Endometrial microvascular endothelial cells (primary cell): ENCODE data around the gene CYP11A1. TPM values are rescaled to one million over a fixed set of nuclear protein-coding genes. Genes with fewer than 3 reads are reported as not detected.
"Not testable (repeated sequence)": the region's sequence is repeated elsewhere in the genome, so short reads cannot be mapped to it uniquely, and the experiment has no call there.

ENCODE experiments used
- in situ Hi-C: cut with HindIII; loops from 2 replicates; pipeline ENCODE4 v1.10.0; 2017; ENCODE audit warnings: low sequenced_read_pairs, low pct_unique_long_range_greater_than_20kb; ENCODE audit errors: inconsistent ontology term
- total RNA-seq: library from RNA; depleted of rRNA; stranded (reverse); fragments of >200 nt; gene quantifications from one replicate; pipeline ENCODE4 v1.2.3, GENCODE V29; 2015; ENCODE audit errors: inconsistent ontology term

Gene CYP11A1
- total RNA-seq, 1 donor from 2014 or later, result not detected

DNA sequence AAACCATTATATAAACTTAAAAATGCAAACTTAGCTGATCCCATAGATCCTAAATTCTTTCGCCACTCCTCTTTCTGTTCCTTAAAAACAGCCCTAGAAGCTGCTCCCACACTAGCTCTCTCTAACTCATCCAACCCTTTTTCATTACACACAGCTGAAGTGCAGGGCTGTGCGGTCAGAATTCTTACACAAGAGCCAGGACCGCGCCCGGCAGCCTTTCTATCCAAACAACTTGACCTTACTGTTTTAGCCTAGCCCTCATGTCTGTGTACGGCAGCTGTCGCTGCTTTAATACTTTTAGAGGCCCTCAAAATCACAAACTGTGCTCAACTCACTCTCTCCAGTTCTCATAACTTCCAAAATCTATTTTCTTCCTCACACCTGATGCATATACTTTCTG lies 9.9 kb downstream of the CYP11A1 start:
- in situ Hi-C loops, result not testable (repeated sequence)

DNA sequence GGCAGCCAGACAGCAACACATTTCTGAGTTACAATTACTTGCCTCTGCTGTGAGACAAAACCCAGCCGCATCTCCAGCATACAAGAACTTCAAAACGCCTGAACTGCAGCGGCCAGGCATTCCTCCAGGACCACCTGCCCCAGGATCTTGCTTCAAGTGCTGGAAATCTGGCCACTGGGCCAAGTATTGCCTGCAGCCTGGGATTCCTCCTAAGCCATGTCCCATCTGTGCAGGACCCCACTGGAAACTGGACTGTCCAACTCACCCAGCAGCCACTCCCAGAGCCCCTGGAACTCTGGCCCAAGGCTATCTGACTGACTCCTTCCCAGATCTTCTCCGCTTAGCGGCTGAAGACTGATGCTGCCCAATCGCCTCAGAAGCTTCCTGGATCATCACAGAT lies 11.4 kb downstream of the CYP11A1 start:
- in situ Hi-C loops, result not testable (repeated sequence)

DNA sequence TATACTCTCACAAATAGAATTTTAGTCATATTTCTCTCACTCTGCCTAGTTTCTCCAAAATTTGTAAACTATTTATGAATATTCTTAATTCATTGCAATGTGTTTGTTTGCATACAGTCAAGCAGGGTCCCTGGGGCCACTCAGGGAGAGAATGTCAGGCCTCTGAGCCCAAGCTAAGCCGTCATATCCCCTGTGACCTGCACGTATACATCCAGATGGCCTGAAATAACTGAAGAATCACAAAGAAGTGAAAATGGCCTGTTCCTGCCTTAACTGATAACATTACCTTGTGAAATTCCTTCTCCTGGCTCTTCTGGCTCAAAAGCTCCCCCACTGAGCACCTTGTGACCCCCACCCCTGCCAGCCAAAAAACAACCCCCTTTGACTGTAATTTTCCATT lies 13.5 kb downstream of the CYP11A1 start:
- in situ Hi-C loops, result not testable (repeated sequence)

DNA sequence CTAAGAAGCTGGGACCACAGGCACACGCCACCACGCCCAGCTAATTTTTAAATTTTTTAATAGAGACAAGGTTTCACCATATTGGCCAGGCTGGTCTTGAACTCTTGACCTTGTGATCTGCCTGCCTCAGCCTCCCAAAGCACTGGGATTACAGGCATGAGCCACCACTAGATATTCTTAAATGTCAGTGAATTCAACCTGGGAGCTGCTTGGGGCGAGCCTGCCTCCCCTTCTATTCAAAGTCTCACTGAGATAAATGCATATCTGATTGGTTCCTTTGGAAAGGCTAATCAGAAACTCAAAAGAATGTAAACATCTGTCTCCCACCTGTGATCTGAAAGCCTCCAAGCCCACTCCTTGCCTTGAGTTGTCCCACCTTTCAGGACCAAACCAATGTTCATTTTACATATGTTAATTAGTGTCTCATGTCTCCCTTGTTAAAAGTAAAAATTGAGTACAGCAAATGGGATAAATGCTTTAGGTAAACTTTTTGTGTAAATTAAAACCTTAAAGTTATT lies 15.0 kb downstream of the CYP11A1 start:
- in situ Hi-C loops, result no loop called here

DNA sequence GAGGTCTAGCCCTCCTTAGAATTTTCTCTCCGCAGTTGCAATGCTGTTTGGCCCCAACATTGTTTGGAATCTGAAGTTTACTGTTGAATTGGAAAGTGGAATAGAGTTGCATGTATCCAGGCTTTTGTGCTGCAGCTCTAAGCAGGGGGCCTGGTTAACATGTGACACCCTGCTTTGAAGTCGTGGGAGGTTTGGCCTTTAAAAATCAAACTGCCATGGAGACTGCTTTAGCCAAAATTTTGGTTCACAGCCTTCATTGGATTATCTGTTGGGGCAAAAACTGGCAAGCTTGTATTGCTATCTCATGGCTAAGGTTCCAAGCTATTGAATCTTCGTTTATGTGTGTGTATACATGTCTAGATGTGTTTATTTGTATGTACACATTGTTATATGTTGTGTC lies 15.8 kb downstream of the CYP11A1 start:
- in situ Hi-C loops, result no loop called here

DNA sequence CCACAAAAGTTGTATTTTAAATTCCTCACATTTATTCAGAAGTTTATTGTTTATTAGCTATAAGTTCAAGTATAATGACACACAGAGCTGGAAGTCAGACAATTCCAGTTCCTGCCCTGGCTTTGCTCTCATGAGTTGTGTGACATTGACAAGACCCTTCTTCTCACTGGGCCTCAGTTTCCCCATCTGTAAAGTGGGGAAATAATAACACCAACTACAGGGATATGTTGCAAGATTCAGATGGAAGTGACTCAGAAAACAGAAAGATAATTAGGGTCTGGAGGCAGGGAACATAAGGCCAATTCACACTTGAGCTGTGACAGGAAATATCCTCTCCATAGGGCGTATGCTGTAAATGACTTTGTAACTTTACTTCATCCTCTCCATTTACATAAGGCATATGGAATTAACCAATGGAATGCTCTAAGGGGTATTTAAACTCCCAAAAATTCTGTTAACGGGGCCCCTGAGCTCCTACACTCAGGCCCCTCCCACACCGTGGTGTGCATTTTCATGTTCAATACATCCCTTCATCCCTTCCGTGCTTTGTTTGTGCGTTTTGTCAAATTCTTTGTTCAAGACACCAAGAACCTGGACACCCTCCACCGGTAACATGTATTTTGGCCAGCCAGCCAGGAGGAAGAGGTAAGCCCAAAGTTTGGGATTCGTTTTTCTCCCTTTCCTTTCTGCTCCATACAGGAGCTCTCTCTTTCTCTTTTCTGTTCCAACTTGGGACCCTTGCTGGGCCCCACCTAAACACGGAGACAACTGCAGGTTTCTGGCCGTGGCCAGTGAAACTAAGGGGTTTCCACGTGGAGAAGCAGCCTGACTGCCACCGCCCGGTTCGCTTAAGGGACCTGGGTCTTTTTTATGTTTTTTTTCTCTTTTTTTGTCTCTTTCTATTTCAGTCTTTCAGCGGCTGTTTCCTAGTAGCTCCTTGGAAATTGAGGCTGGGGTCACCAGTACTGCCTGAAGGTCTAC lies 16.9 kb downstream of the CYP11A1 start:
- in situ Hi-C loops, result no loop called here

DNA sequence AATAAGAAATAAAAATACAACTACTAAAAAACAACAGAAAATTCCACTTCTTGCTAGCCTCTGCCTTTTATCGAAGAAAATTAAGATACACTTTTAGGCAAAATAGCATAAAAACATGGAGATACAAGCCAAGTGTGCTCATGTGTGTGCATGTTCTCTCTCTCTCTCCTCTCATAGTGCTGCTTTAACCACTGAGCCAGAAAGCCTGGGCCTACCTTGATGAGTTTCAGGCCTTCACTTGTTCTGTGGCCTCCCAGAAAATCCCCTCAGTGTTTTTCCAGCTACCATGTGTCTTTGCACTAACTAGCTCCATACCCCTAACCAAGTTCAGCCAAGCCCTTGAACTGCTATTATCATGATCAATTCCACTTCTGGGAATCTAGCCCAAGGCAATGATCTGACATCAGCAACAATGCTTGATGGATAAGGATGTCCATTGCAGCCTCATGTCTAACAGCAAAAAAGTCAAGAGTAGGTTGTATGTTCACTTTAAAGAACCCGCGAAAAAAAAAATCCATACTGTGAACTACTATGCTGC lies 18.1 kb downstream of the CYP11A1 start:
- in situ Hi-C loops, result no loop called here

DNA sequence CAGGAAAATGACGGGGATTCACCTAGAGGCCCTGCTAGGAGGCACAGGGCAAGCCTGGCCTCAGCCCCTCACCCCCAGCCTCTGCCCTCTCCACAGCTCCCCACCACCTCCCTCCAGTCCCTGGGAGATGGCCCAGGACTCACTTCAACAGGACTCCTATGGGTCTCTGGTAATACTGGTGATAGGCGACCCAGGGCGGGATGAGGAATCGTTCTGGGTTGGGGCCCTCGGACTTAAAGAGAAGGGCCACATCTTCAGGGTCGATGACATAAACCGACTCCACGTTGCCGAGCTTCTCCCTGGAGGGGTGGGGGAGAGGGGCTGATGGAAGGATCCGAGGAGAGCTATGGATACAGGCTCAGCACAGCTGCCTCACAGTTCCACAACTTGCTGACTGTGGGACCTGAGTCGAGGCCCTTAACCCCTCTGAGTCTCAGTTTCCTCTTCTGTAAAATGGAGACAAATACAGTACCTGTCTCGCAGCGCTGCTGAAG lies 19.6 kb downstream of the CYP11A1 start:
- in situ Hi-C loops, result no loop called here

DNA sequence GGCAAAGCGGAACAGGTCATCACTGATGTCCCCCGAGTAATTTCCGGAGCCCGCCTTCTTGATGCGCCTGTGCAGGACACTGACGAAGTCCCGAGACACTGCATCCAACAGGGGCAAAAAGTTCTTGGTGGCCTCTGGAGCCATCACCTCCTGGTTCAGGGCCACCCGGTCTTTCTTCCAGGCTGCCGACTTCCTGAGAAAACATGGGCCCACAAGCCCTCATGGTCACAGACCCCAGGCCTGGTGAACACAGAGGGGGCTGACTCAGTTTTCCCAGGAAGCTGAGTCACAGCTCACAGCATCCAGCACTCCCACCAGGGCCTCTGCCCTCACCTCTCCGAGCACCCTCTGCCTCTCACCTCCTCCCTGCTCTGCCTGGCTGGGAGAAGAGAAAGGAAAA lies 22.4 kb downstream of the CYP11A1 start:
- in situ Hi-C loops, result no loop called here

DNA sequence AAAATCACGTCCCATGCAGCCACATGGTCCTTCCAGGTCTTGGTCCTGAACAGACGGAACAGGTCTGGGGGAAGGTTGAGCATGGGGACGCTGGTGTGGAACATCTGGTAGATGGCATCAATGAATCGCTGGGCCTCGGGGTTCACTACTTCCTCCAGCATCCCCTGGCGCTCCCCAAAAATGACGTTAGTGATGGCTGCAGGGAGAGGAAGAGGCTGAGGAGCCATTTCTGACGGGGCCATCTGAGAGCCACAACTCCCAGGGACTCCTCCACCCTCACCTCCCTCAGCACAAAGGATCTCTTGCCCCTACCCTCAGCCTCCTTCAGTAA lies 23.7 kb downstream of the CYP11A1 start:
- in situ Hi-C loops, result no loop called here

DNA sequence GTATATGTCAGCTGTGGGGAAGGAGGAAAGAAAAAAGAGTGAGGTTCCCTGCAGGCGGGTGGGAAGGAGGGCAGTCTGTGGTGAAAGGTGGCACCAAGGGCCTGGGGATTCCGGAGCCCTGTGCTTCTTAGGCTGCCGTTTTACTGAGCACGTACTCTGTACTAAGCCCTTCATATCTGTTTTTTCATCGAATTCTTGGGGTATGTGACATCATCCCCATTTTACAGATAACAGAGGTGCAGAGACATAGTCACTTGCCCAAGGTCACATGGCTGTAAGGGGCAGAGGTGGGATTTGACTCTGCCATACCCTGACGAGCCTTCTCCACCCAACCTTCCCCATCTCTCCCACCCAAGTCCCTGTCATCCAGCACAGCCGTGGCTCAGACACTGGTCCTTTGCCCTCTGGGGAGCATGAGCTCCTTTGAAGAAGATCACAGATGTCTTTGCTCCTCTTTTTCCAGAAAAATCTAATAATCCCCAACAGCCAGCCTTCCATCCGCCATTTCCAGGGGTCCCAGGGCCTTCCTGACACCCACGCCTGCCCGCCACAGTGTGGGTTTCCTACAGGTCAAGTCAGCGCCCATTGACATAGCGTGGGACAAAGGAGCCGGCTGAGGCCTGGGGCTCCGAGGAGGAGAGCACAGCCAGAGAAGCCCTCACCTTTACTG lies 24.2 kb downstream of the CYP11A1 start:
- in situ Hi-C loops, result no loop called here

DNA sequence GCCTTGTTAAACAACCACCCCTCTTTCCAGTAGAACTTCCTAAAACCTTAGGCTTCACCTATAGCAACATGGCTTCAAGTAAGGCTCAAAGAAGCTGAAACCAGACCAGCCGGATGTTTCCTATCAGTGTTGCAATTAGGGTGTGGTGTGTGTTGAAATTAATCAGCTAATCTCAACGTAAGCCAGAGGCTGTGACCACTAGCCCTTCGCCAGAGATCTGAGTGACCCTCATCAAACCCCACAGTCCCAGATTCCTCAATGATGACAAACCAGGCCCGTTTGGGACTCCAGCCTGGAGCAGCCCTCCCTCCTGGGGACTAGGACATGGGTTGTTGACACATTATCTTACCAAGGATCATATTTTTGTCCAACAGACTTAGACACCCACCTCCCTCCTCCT lies 27.3 kb downstream of the CYP11A1 start:
- in situ Hi-C loops, result no loop called here

DNA sequence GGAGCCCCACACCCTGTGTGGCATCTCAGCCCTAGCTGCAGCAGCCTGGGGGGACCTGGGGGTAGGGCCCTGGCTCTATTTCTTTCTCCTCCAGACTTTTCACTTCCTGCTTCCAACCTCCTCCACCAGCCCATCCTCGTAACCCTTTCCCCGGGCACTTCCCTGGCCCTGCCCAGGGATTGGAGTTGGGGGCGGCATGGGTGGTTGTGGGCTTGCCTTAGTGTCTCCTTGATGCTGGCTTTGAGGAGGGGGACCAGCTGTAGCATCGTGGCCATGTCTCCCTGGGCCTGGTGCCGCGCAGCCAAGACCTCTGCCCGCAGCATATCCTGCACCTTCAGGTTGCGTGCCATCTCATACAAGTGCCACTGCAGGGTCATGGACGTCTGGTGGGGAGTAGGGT lies 28.1 kb downstream of the CYP11A1 start:
- in situ Hi-C loops, result no loop called here

DNA sequence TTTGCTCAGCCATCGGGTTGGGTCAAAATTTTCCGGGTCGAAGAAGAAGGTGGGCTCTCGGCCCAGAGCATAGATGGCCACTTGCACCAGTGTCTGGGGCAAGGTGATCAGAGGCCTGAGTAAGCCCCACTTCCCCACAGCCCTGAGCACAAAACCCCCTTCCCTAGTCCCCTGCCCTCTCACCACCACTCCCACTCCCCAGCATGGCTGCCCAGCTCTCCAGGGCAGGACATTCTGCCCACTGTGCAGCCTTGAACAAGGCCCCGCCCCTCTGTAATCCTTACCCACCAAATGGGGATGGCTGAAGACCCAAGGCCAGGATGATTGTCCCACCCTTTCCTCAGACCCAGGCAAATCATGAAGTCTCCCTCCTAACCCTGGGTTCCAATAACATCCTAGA lies 28.8 kb downstream of the CYP11A1 start:
- in situ Hi-C loops, result no loop called here

DNA sequence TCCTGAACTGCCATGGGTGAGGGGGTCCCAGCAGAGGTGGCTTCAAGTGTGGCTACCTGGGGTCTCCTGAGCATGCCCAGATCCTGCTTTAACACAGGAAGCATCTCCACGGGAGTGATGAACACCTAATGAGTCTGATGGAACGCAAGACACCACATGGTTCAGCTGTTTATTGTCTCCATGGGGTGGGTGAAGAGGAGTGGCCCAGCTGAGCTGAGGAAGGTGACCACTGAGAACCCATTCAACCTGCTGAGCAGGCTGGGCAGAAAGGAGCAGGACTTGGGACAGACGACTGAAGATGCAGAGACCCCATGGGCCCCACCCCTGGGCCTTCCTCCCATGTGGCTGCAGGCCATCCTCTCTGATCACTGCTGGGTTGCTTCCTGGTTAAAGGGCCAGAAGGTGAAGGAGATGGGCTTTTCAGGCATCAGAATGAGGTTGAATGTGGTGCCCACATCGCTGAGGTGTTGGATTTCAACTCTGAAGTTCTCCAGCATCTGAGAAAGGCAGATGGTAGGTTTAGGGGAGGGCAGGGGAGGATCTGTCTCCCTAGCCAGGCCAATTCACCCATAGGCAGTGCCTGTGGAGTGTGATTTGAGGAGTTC lies 29.7 kb downstream of the CYP11A1 start:
- in situ Hi-C loops, result no loop called here

DNA sequence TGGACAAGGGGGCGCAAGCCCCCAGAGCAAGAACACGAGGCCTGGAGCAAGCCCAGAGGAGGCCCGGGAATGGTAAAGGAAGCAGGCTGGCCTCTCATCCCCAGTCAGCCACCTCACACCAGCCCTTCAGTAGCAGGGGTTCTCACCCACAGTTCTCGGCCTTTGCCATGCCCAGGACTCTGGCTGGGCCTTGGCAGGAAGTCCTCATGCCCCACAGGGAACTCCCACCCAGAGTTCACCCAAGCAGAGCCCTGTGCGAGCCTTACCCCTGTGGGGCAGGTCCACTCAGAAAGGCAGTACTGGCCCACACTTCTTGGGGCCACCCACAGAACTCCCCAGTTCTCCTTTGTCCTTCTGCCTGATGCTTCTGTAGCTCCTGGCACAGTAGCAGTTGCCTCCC lies 30.3 kb downstream of the CYP11A1 start:
- in situ Hi-C loops, result no loop called here

DNA sequence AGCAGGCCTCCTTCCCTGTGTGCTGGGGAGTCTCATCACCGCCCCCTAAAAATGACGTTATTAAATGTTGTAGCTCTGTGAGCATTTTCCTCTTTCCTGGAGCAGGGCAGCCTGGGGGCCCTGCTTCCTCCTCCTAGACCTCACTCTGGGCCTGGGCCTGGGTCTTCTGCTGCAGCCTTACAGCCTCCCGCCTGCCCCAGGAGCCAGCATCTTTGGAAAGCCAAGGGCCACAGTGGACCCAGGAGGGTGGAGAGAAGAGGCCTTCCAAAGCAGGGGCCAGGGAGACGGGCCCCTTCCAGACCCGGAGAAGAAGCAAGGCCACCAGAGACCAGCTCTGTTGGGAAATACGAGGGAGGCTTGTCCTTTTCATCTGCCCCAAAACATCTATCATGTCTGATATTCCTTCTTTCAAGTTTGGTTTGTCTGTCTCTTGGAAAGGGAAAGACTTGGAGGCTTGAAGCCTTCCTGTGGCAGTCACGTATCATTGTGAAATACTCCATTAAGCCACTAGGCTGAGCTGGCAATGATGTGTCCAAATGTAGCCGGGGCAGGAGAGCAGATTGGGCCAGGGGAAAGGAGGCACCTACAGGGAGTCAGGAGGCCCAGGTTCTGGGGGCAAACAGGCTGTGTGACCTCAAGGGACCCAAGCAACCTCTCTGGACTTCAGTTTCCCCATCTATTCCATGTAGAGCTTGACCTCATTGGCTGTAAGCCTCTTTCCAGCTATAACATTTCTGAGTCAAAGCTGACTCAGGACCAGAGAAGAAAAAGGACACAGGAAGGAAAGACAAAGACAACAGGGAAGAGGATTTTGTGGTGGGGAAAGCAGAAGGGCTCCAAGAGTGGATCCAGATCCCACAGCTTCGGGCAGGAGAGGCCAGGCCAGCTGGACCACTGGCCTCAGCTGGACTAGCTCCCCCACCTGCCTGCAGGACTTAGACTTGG lies 31.1 kb downstream of the CYP11A1 start:
- in situ Hi-C loops, result no loop called here

DNA sequence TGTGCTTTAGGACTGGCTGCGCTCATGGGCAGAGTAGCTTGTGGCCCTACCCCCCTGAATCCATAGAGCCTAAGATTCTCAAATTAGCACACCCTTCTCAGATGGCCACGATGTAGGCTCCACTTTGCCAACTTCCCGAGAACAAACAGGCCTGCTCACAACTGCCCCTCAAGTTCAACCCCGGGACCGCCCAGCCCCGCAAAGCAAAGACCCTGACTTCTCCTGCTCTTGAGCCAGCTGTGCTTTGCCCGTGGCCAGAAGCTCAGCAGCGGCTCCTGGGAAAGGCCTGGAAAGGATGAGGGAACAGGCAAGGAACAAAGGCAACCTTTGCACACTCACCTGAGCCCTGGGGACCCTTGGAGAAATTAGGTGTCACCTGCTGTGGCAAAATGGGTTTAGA lies 32.0 kb downstream of the CYP11A1 start:
- in situ Hi-C loops, result no loop called here
